Parathyroid adenoma (tissue), 2 donors: ENCODE measurements around the gene SULT6B1.

ENCODE experiments used
- H2AFZ ChIP-seq: fragments of 300-600 bp; sonication (generic); one replicate; pipeline ENCODE4 v1.7.0; 2017; ENCODE audit warnings: antibody characterized with exemption, mild to moderate bottlenecking
- H3K27ac ChIP-seq: fragments of 300-600 bp; sonication (generic); one replicate; pipeline ENCODE4 v1.7.0; 2017
- H3K27me3 ChIP-seq: fragments of 300-600 bp; sonication (generic); one replicate; pipeline ENCODE4 v1.7.0; 2017; ENCODE audit warnings: low read length; ENCODE audit not compliant: control insufficient read depth, insufficient read depth
- H3K36me3 ChIP-seq: fragments of 300-600 bp; sonication (generic); one replicate; pipeline ENCODE4 v1.7.0; 2017; ENCODE audit warnings: low read length; ENCODE audit not compliant: control insufficient read depth, insufficient read depth
- H3K4me1 ChIP-seq: fragments of 300-600 bp; sonication (generic); one replicate; pipeline ENCODE4 v1.7.0; 2017; ENCODE audit warnings: control low read depth
- H3K4me2 ChIP-seq: fragments of 300-600 bp; sonication (generic); one replicate; pipeline ENCODE4 v1.7.0; 2017; ENCODE audit warnings: low read length
- H3K4me3 ChIP-seq: fragments of 300-600 bp; sonication (generic); one replicate; pipeline ENCODE4 v1.7.0; 2017; ENCODE audit warnings: low read depth, low read length
- H3K79me2 ChIP-seq: fragments of 300-600 bp; sonication (generic); one replicate; pipeline ENCODE4 v1.7.0; 2017; ENCODE audit warnings: control low read depth
- H3K9ac ChIP-seq: fragments of 300-600 bp; sonication (generic); one replicate; pipeline ENCODE4 v1.7.0; 2017; ENCODE audit warnings: mild to moderate bottlenecking
- H3K9me3 ChIP-seq: fragments of 300-600 bp; sonication (generic); one replicate; pipeline ENCODE4 v1.7.0; 2017; ENCODE audit warnings: low read length; ENCODE audit not compliant: control insufficient read depth
- TF ChIP-seq, protein P1 (sequence below): fragments of 300-600 bp; sonication (generic); IDR thresholded peaks from one replicate; pipeline ENCODE4 v1.7.0; 2017; ENCODE audit warnings: antibody characterized with exemption, mild to moderate bottlenecking
- donor health status: primary hyperparathyroidism.

The SULT6B1 gene

DNA sequence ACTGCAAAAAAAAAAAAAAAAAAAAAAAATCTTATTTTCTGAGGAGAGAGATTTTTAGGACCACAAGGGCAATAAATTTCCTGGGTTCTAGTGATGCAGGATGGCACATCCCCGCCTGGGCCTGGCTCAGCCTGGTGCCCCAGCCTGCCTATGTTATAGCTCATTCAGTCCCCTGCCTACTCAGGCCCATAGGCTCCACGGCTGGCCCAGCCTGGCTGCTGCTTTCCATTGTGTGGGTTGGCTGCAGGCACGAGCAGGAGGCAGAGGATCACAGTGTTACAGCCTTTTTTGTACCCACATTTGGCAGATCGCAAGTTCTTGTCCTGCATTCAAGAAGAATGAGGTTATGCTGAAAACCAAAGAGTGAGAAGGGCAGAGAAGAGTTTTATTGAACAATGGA is 2.8 kb upstream of the SULT6B1 start:
- Histone ChIP-seq H2AFZ (no peak overlapping the region), H3K79me2 (peaks cover 4% of the 10 kb centered on the region), H3K9me3 (no peaks in the 10 kb centered on the region), H3K9ac (no peak overlapping the region), H3K36me3 (no peaks in the 10 kb centered on the region), H3K4me1 (no peaks in the 10 kb centered on the region), H3K27ac (no peak overlapping the region), H3K4me2 (no peak overlapping the region), H3K27me3 (no peaks in the 10 kb centered on the region), H3K4me3 (no peak overlapping the region)
- TF ChIP-seq, protein P1, sequence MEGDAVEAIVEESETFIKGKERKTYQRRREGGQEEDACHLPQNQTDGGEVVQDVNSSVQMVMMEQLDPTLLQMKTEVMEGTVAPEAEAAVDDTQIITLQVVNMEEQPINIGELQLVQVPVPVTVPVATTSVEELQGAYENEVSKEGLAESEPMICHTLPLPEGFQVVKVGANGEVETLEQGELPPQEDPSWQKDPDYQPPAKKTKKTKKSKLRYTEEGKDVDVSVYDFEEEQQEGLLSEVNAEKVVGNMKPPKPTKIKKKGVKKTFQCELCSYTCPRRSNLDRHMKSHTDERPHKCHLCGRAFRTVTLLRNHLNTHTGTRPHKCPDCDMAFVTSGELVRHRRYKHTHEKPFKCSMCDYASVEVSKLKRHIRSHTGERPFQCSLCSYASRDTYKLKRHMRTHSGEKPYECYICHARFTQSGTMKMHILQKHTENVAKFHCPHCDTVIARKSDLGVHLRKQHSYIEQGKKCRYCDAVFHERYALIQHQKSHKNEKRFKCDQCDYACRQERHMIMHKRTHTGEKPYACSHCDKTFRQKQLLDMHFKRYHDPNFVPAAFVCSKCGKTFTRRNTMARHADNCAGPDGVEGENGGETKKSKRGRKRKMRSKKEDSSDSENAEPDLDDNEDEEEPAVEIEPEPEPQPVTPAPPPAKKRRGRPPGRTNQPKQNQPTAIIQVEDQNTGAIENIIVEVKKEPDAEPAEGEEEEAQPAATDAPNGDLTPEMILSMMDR: no peak

DNA sequence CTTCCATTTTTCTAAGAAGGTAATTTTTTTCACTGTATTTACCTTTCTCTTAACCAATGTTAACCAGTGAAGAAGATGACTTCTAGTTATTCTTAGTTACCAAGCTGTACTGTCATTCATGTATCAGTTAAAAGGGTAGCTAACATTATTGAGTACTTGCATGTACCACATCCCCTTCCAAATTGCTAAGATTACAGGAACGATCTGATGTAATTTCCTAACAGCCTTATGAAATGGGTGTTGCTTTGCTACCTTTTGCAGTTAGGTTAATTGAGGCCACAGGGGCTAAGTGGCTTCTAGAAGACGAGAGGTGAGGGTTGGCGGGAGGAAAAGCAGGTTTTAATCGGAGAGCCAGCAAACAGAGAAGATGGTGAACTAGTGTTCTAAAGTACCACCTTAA is 1.8 kb upstream of the SULT6B1 start:
- no peak overlapping the region for H3K9ac ChIP-seq
- TF ChIP-seq, protein P1: no peak
- H3K27ac ChIP-seq: no peak overlapping the region
- H2AFZ ChIP-seq: no peak overlapping the region
- H3K4me2 ChIP-seq: no peak overlapping the region
- H3K27me3 ChIP-seq: no peaks in the 10 kb centered on the region
- H3K4me3 ChIP-seq: no peak overlapping the region
- no peaks in the 10 kb centered on the region for H3K4me1 ChIP-seq
- no peaks in the 10 kb centered on the region for H3K36me3 ChIP-seq
- no peaks in the 10 kb centered on the region for H3K9me3 ChIP-seq
- H3K79me2 ChIP-seq: no peaks in the 10 kb centered on the region

DNA sequence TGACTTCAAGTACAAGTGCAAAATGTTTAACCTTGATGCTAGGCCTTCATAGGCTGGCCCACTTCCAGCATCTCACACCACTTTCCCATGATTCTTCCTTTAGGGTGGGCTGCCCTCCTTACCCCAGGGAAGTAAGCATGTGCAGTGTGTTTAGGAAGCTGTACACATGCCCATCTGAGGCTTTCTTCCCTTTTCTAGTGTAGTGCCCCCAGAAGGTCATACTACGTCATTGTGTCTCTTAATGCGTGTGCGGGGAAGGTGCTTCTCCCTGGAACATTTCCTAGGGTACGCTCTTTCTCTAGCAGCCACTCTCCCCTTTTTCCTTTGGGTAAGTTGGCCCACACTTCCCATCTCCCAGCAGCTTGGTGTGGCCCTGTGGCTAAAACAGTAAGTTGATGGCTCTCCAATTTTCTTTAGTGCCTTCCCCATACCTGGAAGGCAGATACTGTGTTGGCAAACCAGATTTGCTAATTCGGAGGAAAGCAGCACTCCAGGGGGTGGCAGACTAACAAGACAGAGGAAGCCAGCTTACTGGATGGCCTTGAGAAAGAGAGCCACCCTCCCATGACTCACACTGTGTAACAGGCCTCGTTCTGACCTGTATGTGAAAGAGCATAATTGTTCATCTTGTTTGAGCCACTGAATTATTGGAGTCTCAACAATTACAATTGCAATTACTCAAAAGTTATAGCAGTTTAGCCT is 1.1 kb upstream of the SULT6B1 start:
- Histone ChIP-seq H3K79me2 (no peaks in the 10 kb centered on the region), H3K36me3 (no peaks in the 10 kb centered on the region), H3K4me3 (no peak overlapping the region), H3K27me3 (no peaks in the 10 kb centered on the region), H3K9me3 (no peaks in the 10 kb centered on the region), H3K4me2 (no peak overlapping the region), H3K4me1 (no peaks in the 10 kb centered on the region), H3K9ac (no peak overlapping the region), H3K27ac (no peak overlapping the region), H2AFZ (no peak overlapping the region)
- TF ChIP-seq, protein P1: no peak

DNA sequence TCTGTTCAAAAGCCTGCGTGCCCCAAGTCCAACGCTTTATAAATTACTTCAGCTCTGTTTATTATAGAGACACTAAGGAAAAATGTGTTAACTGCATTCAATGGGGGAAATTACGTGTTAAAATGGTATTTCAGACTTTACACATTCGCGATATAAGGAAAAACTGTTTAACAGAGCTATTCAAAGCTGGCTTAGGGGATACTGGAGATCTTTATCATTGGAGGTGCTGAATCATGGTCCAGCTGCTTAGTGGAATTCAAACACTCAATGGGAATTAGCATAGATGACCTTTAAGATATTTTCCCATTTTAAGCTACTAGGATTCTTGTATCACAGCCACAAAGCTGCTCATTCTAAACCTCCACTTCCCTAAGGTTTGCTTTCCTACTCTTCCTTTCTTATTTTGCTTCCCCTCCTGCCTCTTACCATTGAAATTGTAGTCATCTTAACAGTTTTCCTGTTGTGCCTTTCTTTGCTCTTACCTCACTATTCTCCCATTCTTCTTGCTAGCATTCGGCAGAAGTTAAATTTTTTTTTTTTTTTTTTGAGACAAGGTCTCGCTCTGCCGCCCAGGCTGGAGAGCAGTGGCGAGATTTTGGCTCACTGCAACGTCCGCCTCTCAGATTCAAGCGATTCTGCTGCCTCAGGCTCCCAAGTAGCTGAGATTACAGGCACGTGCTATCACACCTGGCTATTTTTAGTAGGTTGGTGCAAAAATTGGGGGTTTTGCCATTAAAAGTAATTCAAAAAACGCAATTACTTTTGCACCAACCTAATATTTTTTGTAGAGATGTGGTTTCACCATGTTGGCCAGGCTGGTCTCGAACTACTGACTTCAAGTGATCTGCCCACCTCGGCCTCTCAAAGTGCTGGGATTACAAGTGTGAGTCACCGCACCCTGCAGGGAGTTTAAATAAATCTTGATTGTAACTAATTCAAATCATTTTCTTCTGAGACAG is 6.5 kb downstream of the SULT6B1 start:
- Histone ChIP-seq H3K27ac (no peak overlapping the region), H3K4me2 (peak overlapping the region; percentile 61), H3K79me2 (no peaks in the 10 kb centered on the region), H3K27me3 (no peaks in the 10 kb centered on the region), H3K36me3 (no peaks in the 10 kb centered on the region), H2AFZ (peak overlapping the region; percentile 1), H3K4me1 (peaks cover 5% of the 10 kb centered on the region), H3K4me3 (no peak overlapping the region), H3K9me3 (no peaks in the 10 kb centered on the region), H3K9ac (no peak overlapping the region)
- TF ChIP-seq, protein P1: no peak
